NCI-H187 (cell line): ENCODE results near the gene CACHD1.

Experiments
- DNase-seq, 2 experiments: peaks; one replicate each; lab custom pipeline; 2025; lab: John Stamatoyannopoulos, UW

The CACHD1 gene

DNA sequence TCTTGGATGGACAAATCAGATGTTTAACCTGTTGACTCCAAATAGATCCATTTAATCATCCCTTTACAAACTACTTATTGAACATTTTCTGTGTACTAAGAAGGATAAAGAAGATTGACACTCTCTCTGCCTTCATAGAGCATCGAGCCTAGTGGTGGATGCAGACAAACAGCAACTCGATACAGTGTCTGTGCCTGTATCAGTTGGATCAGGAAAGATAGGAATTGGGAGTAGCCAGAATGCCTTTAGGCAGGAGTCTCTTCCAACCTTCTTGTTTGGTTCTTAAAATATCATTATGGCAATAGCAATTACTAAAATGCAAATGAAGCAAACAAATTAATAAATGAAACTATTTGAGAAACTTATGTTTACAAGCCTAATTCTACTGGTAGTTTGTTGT, 185.9 kb downstream of the CACHD1 start:
- no peak for DNase-seq

DNA sequence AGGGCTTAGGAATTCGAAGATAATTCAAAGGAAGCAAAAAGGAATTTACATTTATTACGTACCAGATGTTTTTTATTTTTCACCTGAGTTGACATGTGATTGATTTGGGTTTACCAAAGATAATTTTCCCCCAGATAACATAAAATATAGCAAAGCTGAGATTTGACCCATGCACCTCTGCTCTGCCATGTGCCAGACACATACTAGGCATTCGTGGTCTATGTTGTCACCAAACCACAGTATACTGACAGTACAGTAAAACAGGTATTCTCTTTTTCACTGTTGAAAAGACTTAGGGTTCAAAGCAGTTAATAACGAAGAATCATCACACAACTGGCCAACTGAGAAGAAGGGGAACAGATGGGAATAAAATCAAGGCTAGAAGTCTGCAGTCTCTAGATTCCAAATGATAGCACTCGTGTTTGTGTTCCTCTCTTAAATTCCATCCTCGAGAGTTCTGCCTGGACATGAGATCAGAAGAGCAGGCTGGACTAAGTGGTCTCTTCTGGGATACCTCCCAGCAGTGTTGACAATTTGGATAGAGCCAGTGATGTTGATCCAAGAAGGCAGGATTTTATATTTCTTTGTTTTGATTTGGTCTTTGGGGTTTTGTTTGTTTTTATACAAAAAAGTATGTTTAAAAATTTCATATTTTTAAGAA, 189.7 kb downstream of the CACHD1 start:
- DNase-seq = no peak

DNA sequence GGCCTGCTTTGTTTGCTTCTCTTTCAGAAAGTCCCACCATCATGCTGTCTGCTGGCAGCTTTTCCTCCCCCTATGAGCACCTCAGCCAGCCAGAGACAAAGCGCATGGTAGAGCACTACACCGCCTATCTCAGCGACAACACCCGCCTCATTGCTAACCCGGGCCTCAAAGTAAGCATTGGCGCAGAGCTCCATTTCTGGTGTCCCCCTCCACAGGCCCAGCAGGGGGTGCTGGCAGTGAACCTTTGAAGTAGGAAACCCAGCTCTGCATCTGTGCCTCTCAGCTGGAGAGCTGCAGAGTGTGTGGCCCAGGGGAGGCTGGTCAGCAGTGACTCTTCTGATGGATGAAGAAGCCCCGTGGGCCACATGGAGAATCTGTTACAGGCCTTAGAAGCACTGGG, 193.7 kb downstream of the CACHD1 start:
- DNase-seq = no peak

DNA sequence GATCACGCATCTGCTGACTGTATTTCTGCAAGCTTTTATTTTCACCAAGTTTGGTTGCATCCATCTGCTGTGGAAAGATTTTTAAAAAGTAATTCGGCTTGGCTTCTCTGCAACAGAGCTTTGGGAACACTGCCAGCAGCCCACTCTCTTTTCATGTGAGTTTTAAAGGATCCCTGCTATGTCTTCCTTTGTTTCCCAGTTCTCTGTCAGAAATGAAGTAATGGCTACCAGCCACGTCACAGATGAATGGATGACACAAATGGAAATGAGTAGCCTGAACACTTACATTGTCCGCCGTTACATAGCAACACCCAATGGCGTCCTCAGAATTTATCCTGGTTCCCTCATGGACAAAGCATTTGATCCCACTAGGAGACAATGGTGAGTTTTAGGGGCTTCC, 194.4 kb downstream of the CACHD1 start:
- DNase-seq = no peak

DNA sequence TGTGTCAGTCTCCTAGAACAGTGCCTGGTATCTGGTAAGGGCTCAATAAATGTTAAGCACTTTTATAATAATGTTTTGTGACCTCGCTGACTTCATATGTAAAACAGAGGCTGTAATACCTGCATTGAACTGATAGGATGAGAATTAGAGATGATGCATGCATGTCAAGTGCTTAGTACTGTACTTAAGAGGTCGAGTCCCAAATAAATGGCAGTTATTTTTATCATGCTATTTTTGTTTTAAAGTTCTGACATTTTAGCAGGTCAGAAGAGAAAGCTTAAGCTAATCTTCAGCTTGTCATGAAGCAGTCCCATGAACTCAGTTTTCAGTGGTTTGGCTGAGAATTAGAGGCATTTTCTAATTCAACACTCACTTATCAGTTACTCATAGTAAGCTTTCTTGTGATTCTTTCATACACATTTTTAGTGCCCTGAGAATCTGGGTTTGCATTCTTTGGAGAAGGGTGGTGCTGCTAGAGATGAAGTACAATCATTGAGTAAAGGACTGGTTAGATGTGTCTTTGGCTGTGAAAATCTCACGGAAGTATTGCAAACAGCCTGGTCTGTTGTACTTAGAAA, 199.3 kb downstream of the CACHD1 start:
- no peak for DNase-seq

DNA sequence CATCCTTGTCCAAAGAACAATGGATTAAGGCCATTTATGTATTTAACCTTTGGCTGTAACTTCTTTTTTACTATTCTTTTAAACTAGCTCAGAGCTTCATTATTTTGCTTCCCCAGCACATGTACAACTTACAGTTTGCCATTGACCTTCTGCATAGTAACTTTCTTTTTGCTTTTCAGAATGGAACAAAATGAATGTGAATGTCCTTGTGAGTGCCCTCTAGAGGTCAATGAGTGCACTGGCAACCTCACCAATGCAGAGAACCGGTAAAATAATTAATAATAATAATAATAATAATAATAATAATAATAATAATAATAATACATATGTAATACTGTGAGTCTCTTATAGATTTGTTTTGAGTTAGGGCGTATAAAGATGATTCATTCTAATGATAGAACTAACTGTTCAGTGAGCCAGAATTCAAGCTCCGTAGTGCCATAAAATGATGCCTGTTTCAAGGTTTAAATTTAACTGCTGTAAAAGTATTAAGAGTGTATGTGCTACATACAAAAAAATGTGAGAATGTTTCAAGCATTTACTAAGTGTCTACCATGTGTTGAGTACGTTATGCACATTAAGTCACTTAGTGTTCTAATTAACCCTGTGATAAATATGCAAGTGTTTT, 205.9 kb downstream of the CACHD1 start:
- DNase-seq = no peak

DNA sequence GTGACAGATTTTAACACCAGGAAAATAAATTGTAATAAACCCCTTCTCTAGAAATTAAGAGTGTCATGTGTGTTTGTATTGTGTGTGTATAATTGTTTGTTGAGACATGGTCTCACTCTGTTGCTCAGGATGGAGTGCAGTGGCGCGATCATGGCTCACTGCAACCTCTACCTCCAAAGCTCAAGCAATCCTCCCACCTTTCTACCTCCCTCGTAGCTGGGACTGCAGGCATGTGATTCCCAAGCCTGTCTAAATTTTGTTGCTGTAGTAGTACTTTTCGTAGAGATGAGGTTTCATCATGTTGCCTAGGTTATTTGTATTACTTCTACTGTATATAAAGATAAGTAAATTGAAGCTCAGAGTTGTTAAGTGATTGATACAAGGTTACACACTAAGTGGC, 206.5 kb downstream of the CACHD1 start:
- no peak for DNase-seq

DNA sequence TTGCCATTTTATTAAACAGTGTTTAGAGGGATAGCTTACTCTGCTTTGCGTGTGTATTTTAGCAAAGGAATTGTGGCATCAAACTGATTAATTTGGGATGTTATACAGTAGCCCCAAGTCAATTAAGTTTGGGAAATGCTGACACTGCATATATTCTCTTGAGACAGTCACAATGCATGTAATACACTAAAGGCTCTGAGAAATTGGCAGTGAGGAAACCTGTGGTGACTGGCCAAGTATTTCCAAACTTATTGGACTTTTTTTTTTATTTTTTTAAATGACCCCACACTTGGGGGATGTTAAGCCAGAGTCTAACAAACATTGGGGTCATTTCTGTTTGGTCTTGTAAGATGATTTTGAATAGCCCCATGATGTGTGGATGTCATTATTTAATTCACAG, 207.6 kb downstream of the CACHD1 start:
- DNase-seq = no peak

DNA sequence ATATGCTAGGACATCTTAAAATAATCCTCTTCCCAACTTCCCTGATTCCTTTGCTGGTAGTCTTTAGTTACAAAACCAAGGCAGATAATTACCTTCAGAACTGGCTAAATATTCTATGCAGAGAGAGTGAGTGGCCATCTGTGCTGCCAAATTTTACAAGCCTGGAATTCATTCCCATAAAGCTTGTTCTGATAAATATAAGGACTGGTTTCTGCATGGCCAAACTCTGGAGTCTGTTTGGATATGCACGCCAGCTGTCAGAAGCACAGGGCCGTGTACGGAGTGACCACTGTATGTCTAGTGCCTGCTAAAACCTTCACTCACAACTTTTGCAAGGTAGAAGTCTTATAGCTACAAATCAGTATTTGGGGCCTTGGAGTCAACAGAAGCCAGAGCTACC, 208.4 kb downstream of the CACHD1 start:
- DNase-seq = no peak

DNA sequence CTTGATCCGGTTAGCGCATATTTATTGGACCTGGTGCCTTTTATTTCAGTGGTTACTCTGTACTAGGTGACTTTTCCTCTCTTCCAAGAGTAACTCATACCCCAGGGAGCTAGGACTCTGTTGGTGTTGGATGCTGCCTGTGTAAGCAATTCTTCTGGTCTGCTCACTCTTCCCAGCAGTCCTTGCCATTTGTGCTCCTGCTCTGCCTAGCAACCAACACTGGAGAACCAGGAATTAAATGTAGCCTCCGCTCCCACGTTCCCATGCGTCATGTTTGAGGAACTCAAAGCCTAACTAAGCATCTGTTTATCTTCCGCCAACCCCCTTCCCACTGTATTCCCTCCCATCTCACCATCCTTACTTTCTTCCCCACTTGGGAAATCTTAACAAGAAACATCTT, 209.2 kb downstream of the CACHD1 start:
- DNase-seq = no peak

DNA sequence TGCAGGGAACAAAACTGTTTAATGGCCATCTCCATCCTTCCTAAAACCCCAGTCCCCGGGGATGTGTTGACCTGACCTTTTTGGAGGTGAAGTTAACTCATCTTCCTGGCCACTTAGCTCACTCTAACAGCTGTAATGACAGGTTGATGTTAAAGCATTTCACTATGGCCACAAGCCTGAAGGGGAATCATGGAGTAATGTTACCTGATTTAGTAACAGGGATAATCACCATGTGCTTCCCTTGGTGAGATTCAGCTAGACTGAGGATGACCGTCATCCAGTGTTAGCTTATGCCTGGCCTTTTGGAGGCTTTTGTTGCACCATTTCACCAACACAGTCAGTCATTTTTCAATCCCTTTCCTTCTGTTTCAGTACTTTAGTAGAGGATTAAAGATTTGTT, 210.7 kb downstream of the CACHD1 start:
- DNase-seq = no peak

DNA sequence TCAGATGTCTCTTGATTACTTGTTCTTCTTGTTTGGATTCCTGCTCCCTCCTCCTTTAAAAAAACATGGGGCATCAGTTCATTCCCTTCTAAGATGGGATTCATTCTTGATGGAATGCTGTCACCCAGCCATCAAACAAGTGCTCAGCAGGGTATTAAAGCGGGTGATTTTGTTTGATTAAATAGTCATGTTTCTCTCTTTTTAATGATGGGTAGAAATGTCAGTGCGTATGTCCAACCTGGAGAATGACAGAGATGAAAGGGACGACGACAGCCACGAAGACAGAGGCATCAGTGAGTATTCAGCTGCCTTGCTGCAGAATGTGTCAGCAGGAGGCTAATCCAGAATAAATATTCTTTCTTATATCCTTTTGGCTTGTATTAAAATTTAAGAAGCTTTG, 211.1 kb downstream of the CACHD1 start:
- DNase-seq = no peak

DNA sequence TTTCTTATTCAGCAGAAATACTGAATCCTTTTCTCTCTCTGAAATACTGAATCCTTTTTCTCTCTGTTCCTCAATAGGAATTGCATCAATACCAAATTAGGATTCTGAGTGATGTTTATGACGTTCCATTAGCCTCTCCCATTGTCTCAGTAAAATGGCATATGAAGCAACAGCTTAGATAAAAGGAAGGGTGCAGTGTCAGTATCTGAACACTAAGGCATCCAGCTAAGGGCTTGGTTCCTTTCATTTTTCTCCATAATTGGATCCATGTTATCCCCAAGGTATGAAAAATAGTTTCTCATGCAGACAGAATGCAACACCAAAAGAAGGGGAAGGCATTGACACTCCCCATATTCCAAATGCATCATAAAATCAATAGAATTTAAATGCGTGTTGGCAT, 213.5 kb downstream of the CACHD1 start:
- DNase-seq = no peak

DNA sequence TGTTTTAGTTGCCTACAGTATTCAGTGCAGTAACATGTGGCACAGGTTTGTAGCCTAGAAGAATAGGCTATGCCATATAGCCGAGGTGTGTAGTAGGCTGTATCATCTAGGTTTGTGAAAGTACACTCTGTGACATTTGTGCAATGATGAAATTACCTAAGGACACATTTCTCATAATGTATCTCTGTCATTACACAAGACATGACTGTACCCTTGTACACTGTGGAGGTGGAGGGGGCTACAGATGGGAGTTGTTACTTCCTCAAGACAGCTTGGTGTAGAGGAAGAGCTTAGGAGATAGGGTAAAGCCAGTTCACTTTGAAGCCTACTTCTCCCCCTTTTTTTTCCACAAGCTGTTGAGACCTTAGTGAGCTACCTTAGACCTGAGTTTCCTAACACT, 215.3 kb downstream of the CACHD1 start:
- DNase-seq = no peak

DNA sequence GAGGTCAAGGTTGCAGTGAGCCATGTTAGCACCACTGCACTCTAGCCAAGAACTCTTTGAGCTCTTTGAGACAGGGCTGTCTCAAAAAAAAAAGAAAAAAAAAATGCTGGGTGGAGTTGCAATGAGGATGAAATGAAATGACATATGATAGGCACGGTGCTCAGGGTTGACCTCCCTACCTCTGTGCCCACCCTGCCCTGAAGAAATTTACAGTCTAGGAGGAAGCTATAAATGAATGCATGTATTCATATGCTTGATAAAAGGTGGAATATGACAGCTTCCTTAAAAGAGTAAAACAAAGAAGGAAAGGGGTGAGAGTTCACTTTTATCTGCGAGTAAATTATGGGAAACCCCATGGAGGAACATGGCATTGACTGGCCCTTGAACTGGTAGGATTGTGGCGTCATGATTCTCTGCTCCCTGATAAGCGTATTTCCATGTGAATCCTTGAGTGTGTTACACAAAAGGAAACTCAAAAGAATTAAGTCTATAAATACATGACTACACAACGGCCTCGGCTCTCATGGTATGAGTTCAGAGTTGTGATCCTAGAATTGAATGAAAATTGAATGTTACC, 215.9 kb downstream of the CACHD1 start:
- DNase-seq = no peak

DNA sequence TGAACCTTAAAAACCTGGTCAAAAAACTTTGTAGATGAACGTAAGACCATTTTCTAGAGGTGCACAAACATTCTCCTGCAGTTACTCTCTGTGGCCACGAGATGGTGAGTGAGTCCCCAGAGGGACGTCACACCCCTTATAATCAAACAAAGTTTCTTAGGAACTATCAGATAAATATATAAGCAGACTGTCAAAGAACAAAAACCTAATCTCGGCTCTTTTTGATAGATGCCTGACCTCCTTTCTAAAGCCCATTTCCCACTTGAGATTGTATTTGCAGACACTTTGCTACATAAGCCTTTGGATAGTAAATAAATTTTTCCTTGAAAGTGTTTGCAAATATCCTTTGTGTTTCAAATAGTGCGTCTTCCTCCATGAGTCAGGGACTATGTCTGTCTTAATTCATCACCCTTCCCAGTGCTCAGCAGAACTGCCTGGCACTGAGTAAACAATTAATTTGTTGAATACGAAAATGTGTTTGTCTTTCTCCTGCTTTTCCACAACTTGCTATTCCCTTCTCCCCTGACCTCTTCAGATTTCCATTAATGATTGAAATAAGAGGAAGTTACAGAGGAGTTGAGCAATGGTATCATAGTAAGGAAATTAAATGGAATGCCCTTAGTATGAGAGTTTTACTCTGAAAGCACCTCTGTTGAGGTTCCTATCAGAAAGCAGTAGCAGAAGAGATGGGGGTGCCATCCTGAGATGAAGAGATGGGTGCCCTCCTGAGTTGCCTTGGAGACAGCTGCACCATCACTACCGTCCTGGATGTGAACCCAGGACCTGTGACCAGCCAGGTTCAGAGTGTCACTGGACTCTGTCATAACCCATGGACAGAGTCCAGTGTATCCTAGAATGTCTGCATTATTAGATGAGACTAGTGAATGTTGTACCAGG, 217.1 kb downstream of the CACHD1 start:
- DNase-seq = no peak

DNA sequence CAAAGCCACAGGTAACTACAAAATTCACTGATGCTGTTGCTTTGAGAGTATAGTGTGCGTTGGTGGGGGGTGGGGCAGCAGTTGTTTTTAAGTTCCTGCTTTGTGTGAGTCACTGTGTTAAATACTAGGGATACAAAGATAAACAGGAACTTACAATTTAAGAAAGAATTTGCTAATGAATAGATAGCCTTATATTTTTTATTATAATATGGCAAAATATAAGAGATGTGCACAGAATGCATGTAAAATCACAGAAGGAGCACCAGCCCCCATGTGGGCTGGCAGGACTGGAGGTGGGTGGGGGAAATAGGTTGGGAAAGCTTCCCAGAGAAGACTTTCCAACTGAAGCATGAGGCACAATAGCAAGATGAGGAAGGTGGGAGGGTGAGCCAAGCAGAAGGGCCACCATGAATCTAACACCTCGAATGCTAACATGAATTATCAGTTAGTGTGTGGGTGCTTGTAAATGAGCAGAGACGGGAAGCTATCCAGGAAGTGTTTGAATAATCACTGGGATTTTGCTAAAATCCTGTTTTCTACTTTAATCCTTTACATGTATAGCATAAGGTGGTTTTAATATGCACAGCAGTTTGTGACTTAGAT, 217.9 kb downstream of the CACHD1 start:
- DNase-seq = no peak

DNA sequence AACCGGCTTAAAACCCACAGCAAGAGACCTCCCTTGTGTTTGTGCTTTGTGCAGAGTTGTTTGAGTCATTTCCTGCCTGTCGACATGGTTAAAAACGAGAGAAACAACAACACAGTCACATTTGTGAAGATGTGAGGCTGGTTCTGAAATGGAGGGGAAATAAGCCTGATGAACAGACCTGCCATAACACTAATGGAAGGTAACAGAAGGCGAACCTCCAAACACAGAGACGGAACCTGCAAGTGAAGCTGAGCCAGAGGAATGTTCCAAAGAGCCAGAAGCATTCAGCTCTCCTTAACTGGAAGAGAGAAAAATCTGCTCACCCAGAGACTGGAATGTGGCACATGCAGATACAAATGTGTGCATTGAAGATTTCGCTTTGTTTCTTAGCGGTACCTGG, 221.7 kb downstream of the CACHD1 start:
- DNase-seq = no peak

DNA sequence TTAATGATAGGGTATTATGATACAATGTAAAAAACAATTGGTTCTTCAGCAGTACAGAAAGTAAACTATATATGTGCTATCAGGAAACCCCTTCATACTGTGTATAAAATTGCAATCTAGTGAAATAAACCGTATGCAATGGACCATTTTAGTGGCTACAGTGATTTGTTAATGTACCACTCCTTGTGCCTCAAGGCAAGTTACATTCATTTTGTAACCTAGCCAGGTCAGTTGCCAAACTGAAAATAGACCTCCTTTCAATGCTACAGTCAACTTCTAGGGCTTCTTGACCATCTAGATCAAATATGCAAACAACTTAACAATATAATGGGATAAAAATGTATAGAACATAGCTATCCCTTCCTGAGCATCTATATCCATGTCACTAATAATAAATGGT, 223.0 kb downstream of the CACHD1 start:
- DNase-seq = no peak

DNA sequence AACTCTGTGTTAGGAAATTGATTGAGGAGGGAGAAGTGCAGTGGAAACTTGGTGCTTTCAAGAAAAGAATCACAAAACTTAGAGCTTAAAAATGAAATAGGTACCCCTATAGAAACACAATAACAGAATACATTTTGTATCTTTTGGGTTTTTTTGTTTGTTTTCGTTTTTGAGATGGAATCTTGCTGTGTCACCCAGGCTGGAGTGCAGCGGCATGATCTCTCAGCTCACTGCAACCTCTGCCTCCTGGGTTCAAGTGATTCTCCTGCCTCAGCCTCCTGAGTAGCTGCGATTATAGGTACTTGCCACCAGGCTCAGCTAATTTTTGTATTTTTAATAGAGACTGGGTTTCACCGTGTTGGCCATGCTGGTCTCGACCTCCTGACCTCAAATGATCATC, 223.5 kb downstream of the CACHD1 start:
- no peak for DNase-seq

DNA sequence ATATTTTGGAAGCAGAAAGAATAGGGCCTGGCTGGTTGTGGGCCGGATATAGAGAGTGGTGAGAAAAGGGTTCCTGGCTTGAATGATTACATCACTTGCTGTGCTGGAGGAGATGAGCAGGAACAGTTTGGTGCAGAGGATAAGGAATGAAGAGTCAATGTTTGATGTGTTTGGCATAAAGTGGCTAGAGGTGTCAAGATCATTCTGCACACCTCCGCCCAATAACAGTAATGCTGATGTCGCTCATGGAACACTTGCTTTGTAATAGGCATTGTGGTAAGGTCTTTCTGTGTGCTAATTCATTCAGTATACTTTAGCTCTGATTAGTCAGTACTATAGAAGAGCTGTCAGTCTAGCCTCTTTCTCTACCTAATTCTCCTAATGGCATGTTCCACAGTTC, 226.9 kb downstream of the CACHD1 start:
- DNase-seq = no peak

DNA sequence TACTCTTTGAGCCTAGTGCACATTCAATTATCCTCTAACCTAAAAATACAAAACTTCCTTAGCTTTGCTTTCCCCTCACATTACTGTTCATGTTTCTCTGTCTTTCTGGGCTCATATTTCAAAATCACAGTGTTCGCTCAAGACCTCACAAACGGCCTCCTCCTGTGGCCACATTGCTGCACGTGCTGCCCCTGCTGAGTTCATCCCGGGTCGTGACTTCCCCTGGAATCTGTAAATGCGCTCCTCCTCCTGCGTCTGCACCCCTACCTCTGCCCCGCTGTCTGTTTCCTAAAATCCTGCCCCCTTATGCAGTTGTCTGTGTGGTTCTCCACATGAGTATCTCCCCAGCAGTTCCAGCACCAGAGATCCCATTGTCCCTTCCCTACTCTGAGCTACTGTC, 229.4 kb downstream of the CACHD1 start:
- DNase-seq = no peak
